ENCODE measurements around the gene OR13C5.

OR13C5 gene

DNA sequence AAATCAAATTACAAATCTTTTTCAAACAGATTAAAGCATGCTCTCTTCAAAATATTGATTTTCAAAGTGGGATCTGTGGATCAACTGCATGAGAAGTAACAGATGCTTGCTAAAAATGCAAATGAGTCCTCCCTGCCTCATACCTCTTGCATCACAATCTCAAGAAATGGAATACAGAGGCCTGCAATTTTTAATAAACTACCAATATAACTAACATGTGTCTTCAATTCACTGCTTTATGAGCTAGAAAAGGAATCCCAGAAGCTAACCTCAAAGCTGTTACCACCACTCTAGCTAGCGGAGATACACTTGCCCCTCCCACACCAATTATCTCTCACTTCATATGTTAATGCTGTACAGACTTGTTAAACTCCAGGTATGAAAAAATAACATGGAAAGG lies 9.6 kb downstream of the OR13C5 start:
- H3K9me3 ChIP-seq (ENCODE audit: low read length), result no peaks in the 10 kb centered on the region
- no peaks in the 10 kb centered on the region for H3K36me3 ChIP-seq (ENCODE audit: insufficient read depth, low read length)
- H3K27ac ChIP-seq (ENCODE audit: low read depth, low read length), result no peak overlapping the region
- no peak overlapping the region for H3K9ac ChIP-seq (ENCODE audit: low read length)
- no peaks in the 10 kb centered on the region for H3K27me3 ChIP-seq (ENCODE audit: control insufficient read depth in 1 of 2, insufficient read depth in 2 of 2, low read length in 2 of 2)
- no peak overlapping the region for H3K4me3 ChIP-seq (ENCODE audit: low read depth in 1 of 2, low read length in 2 of 2)
- H3K4me1 ChIP-seq (ENCODE audit: insufficient read depth, low read length), result no peaks in the 10 kb centered on the region

DNA sequence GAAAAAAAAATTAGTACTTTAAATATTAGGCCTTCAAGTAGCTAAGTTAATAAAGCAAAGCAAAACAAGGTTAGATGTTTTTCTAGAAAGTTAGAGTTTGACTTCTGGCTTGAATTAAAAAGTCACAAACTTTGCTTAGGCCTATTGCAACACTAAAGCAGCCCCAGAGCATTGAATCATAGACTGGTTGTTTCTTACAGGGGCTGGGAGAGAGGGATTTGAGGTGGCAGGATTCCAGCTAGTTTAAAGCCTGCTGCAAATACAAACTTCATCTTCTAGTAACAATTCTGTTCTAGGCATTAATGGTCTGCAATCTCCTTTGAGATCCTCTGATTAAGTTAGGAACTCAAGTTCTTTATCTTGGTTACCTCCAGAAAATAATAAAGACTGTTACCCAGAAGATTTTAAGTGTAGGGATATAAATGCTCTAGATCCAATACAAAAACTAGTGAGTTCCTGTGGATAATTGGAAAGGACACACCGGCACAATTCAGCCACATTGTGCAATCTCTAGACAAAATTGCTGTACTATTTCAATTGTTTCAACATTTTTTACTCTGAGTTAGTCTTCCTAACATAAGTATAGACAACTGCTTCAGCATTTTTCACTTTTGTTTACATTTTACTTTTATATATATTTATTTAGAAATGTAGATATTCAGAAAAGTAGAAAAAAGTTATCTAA lies 12.6 kb downstream of the OR13C5 start:
- H3K27me3 ChIP-seq (ENCODE audit: control insufficient read depth in 1 of 2, insufficient read depth in 2 of 2, low read length in 2 of 2), result no peaks in the 10 kb centered on the region
- H3K9me3 ChIP-seq (ENCODE audit: low read length), result no peaks in the 10 kb centered on the region
- no peaks in the 10 kb centered on the region for H3K36me3 ChIP-seq (ENCODE audit: insufficient read depth, low read length)
- H3K4me3 ChIP-seq (ENCODE audit: low read depth in 1 of 2, low read length in 2 of 2), result no peak overlapping the region
- no peak overlapping the region for H3K27ac ChIP-seq (ENCODE audit: low read depth, low read length)
- H3K9ac ChIP-seq (ENCODE audit: low read length), result no peak overlapping the region
- H3K4me1 ChIP-seq (ENCODE audit: insufficient read depth, low read length), result no peaks in the 10 kb centered on the region

- Histone ChIP-seq H3K27me3 (ENCODE audit: control insufficient read depth in 1 of 2, insufficient read depth in 2 of 2, low read length in 2 of 2) (no peaks in the 10 kb centered on the region), H3K9me3 (ENCODE audit: low read length) (no peaks in the 10 kb centered on the region), H3K4me1 (ENCODE audit: insufficient read depth, low read length) (no peaks in the 10 kb centered on the region), H3K9ac (ENCODE audit: low read length) (no peak overlapping the region), H3K4me3 (ENCODE audit: low read depth in 1 of 2, low read length in 2 of 2) (no peak overlapping the region), H3K36me3 (ENCODE audit: insufficient read depth, low read length) (no peaks in the 10 kb centered on the region), H3K27ac (ENCODE audit: low read depth, low read length) (no peak overlapping the region)
Measured at GRCh38 chr9:104580562-104580961, 18.7 kb downstream of the OR13C5 start.

GRCh38 chr9:104577263-104577662 lies 21.9 kb downstream of the OR13C5 start:
- H3K27me3 ChIP-seq (ENCODE audit: control insufficient read depth in 1 of 2, insufficient read depth in 2 of 2, low read length in 2 of 2), result no peaks in the 10 kb centered on the region
- H3K4me1 ChIP-seq (ENCODE audit: insufficient read depth, low read length), result no peaks in the 10 kb centered on the region

DNA sequence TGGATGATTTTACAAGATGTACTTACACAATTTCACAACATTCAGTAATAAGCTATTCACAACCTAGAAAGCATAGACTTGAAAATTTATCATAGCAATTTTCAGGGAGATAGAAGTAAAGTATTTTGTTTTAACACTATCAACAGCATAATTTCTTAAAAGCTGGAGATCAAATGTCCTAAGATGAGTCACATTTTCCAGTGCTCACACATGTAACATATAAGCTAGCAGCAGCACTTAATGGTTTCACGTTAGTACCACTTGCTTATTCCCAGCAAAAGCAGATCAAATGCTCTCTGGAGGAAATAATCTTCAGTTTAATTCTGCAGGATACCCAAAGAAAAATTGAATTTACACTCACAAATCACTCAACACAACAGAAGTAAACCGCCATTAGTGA lies 23.8 kb downstream of the OR13C5 start:
- no peaks in the 10 kb centered on the region for H3K36me3 ChIP-seq (ENCODE audit: insufficient read depth, low read length)
- no peak overlapping the region for H3K9ac ChIP-seq (ENCODE audit: low read length)
- H3K4me1 ChIP-seq (ENCODE audit: insufficient read depth, low read length), result no peaks in the 10 kb centered on the region

More at GRCh38 chr9:104577263-104577662, 21.9 kb downstream of the OR13C5 start:
- Histone ChIP-seq H3K4me3 (ENCODE audit: low read depth in 1 of 2, low read length in 2 of 2) (no peak overlapping the region), H3K9ac (ENCODE audit: low read length) (no peak overlapping the region), H3K9me3 (ENCODE audit: low read length) (no peaks in the 10 kb centered on the region), H3K36me3 (ENCODE audit: insufficient read depth, low read length) (no peaks in the 10 kb centered on the region), H3K27ac (ENCODE audit: low read depth, low read length) (no peak overlapping the region)

DNA sequence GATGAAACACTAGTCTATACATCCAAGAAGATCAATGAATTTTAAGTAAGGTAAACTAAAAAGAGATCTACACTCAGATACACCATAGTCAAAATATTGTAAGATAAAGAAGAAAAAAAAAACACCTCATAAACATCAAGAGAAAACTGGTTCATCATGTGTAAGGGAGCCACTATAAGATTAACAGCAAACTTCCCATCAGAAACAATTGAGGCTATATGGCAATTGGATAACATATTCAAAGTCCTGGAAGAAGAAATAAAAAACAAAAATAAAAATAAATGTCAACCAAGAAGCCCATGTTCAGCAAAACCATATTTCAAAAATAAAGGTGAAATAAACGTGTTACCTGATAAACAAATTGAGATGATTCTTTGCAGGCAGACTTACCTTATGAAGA lies 26.6 kb downstream of the OR13C5 start:
- no peaks in the 10 kb centered on the region for H3K4me1 ChIP-seq (ENCODE audit: insufficient read depth, low read length)
- no peak overlapping the region for H3K27ac ChIP-seq (ENCODE audit: low read depth, low read length)
- no peaks in the 10 kb centered on the region for H3K27me3 ChIP-seq (ENCODE audit: control insufficient read depth in 1 of 2, insufficient read depth in 2 of 2, low read length in 2 of 2)
- H3K9me3 ChIP-seq (ENCODE audit: low read length), result no peaks in the 10 kb centered on the region
- no peaks in the 10 kb centered on the region for H3K36me3 ChIP-seq (ENCODE audit: insufficient read depth, low read length)
- no peak overlapping the region for H3K4me3 ChIP-seq (ENCODE audit: low read depth in 1 of 2, low read length in 2 of 2)
- no peak overlapping the region for H3K9ac ChIP-seq (ENCODE audit: low read length)

More for the DNA sequence above, 23.8 kb downstream of the OR13C5 start:
- Histone ChIP-seq H3K27ac (ENCODE audit: low read depth, low read length) (no peak overlapping the region), H3K9me3 (ENCODE audit: low read length) (no peaks in the 10 kb centered on the region), H3K27me3 (ENCODE audit: control insufficient read depth in 1 of 2, insufficient read depth in 2 of 2, low read length in 2 of 2) (no peaks in the 10 kb centered on the region), H3K4me3 (ENCODE audit: low read depth in 1 of 2, low read length in 2 of 2) (no peak overlapping the region)

GRCh38 chr9:104568868-104569267 lies 30.3 kb downstream of the OR13C5 start, which contains the start of gene OR13C8:
Gene OR13C8, plus strand, starts transcription at chr9:104569168. Its CDS starts 0 bp downstream, at chr9:104569168.
- H3K36me3 ChIP-seq (ENCODE audit: insufficient read depth, low read length), result no peaks in the 10 kb centered on the region
- H3K27ac ChIP-seq (ENCODE audit: low read depth, low read length), result no peak within 1 kb of the TSS
- no peaks in the 10 kb centered on the region for H3K27me3 ChIP-seq (ENCODE audit: control insufficient read depth in 1 of 2, insufficient read depth in 2 of 2, low read length in 2 of 2)
- no peak within 1 kb of the TSS for H3K4me3 ChIP-seq (ENCODE audit: low read depth in 1 of 2, low read length in 2 of 2)
- H3K9ac ChIP-seq (ENCODE audit: low read length), result no peak within 1 kb of the TSS
- no peaks in the 10 kb centered on the region for H3K9me3 ChIP-seq (ENCODE audit: low read length)
- H3K4me1 ChIP-seq (ENCODE audit: insufficient read depth, low read length), result no peaks in the 10 kb centered on the region

DNA sequence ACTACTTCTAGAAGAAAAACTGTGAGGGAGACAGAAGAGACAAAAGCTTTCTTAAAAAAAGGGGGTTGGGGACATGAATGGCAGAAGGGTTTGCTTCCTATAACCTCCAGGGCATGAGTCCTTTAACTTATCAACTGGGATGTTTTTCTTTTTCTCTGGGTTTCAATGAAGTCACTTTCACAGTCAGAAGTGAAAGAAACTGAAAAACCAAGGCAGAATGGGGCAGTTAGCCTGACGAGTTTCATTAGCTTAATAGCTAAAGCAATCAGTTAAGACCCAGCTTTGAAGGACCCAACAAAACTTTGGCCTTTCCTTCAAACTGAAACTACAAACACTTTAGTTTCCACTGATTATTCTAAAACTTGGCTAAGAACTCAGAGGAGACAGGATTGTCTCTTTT lies 34.9 kb downstream of the OR13C5 start:
- Histone ChIP-seq H3K4me1 (ENCODE audit: insufficient read depth, low read length) (no peaks in the 10 kb centered on the region), H3K36me3 (ENCODE audit: insufficient read depth, low read length) (no peaks in the 10 kb centered on the region), H3K27ac (ENCODE audit: low read depth, low read length) (no peak overlapping the region), H3K27me3 (ENCODE audit: control insufficient read depth in 1 of 2, insufficient read depth in 2 of 2, low read length in 2 of 2) (no peaks in the 10 kb centered on the region), H3K9me3 (ENCODE audit: low read length) (no peaks in the 10 kb centered on the region), H3K9ac (ENCODE audit: low read length) (no peak overlapping the region), H3K4me3 (ENCODE audit: low read depth in 1 of 2, low read length in 2 of 2) (no peak overlapping the region)

DNA sequence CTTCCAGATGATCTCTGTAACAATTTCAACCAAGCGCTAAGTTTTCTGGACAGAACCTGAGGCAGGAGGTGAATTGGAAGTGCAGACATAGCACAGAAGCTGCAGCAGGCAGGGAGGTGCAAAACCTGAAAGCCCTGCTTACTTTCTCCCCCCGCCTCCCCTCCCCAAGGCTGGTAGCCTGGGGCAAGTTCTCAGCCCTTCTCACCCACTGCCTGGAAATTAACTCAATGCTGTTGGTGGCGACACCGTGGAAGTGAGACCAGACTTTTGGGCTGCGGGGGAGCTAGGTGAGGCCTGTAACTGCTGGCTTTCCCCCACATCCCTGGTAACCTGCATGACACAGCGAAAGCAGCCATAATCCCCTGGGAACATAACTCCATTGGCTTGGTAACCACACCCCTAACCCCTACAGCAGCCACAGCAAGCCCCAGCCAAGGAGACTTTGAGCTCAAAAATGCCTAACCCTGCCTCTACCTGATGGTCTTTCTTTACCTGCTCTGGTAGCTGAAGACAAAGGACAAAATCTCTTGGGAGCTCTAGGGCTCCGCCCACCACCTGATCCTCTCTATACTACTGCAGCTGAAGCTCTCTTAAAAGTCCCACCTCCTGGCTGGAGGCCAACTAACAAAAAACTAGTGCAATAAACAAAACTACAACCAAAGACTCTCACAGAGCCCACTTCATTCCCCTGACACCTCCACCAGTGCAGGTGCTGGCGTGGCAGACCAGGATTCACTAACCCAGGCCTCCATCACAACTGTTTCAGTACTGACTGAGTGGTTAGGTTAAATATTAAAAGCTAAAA lies 42.2 kb downstream of the OR13C5 start:
- Histone ChIP-seq H3K4me1 (ENCODE audit: insufficient read depth, low read length) (no peaks in the 10 kb centered on the region), H3K27ac (ENCODE audit: low read depth, low read length) (no peak overlapping the region), H3K27me3 (ENCODE audit: control insufficient read depth in 1 of 2, insufficient read depth in 2 of 2, low read length in 2 of 2) (no peaks in the 10 kb centered on the region), H3K4me3 (ENCODE audit: low read depth in 1 of 2, low read length in 2 of 2) (no peak overlapping the region), H3K9ac (ENCODE audit: low read length) (no peak overlapping the region), H3K36me3 (ENCODE audit: insufficient read depth, low read length) (no peaks in the 10 kb centered on the region), H3K9me3 (ENCODE audit: low read length) (no peaks in the 10 kb centered on the region)

GRCh38 chr9:104555521-104555920 lies 43.7 kb downstream of the OR13C5 start:
- no peak overlapping the region for H3K4me3 ChIP-seq (ENCODE audit: low read depth in 1 of 2, low read length in 2 of 2)
- H3K4me1 ChIP-seq (ENCODE audit: insufficient read depth, low read length), result no peaks in the 10 kb centered on the region
- H3K9ac ChIP-seq (ENCODE audit: low read length), result no peak overlapping the region
- H3K27me3 ChIP-seq (ENCODE audit: control insufficient read depth in 1 of 2, insufficient read depth in 2 of 2, low read length in 2 of 2), result no peaks in the 10 kb centered on the region
- H3K9me3 ChIP-seq (ENCODE audit: low read length), result no peaks in the 10 kb centered on the region
- H3K27ac ChIP-seq (ENCODE audit: low read depth, low read length), result no peak overlapping the region
- no peaks in the 10 kb centered on the region for H3K36me3 ChIP-seq (ENCODE audit: insufficient read depth, low read length)

DNA sequence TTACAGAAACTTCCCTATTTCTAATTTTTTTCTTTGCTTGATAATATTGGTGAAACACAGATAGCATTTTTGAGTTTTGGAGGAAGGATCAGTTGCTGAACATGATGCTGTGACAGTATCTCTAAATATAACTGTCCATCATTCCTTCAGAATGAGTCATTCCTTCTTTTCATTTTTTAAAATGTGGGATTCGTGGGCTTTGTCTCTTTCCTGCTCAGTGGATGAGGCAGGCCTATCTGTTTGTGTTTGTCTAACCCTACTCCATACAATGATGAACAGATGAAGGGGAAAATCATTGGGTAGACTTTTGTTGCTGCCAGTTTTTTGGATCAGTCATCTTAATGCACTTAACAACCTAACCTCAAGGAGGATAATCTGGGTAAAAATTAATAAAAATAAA lies 46.0 kb downstream of the OR13C5 start:
- Histone ChIP-seq H3K9ac (ENCODE audit: low read length) (no peak overlapping the region), H3K4me3 (ENCODE audit: low read depth in 1 of 2, low read length in 2 of 2) (no peak overlapping the region), H3K27me3 (ENCODE audit: control insufficient read depth in 1 of 2, insufficient read depth in 2 of 2, low read length in 2 of 2) (no peaks in the 10 kb centered on the region), H3K36me3 (ENCODE audit: insufficient read depth, low read length) (no peaks in the 10 kb centered on the region), H3K4me1 (ENCODE audit: insufficient read depth, low read length) (no peaks in the 10 kb centered on the region), H3K27ac (ENCODE audit: low read depth, low read length) (no peak overlapping the region), H3K9me3 (ENCODE audit: low read length) (no peaks in the 10 kb centered on the region)
